SK-N-SH (cell line): ENCODE results near the gene RRM2. TPM values are rescaled to one million over a fixed set of nuclear protein-coding genes. Genes with fewer than 3 reads are reported as not detected.
A peak's percentile ranks its signal among the peaks of the same experiment; 100 is the strongest.

Experiments
- CTCF ChIA-PET: fragments of 300-600, 350-600 bp; formaldehyde crosslinking; extraction: SDS; loops from one replicate; lab custom pipeline; 2021; lab: Yijun Ruan, JAX
- POLR2A ChIA-PET: fragments of 350-600 bp; sonication (Branson Sonifier 250); formaldehyde crosslinking; extraction: SDS; loops from one replicate; lab custom pipeline; 2020; ENCODE audit warnings: antibody characterized with exemption, inconsistent platforms; lab: Yijun Ruan, JAX
- DNase-seq: peaks from one replicate; pipeline ENCODE4 v3.0.0; 2012
- H2AFZ ChIP-seq: fragments of 200-600 bp; sonication (generic); 2 replicates; pipeline ENCODE4 v1.8.1; 2016; ENCODE audit warnings: antibody characterized with exemption, mild to moderate bottlenecking, low read depth
- H3F3A ChIP-seq: fragments of 200-600 bp; sonication (generic); replicated peaks from 2 replicates; pipeline ENCODE3; 2016; ENCODE audit warnings: antibody characterized with exemption, mild to moderate bottlenecking; ENCODE audit not compliant: insufficient read depth
- H3K27ac ChIP-seq, 2 experiments: fragments of 200-500 bp in 1 of 2; fragments of 200-600 bp in 1 of 2; sonication (Bioruptor generic) in 1 of 2; sonication (generic), shearing (Covaris generic) in 1 of 2; 2 replicates each; pipeline versions ENCODE4 v1.5.1 to v1.6.1; 2014 to 2016; ENCODE audit warnings: low read depth in 2 of 2, inconsistent platforms in 1 of 2, low read length in 1 of 2, mild to moderate bottlenecking in 1 of 2, mixed read lengths in 1 of 2
- H3K27me3 ChIP-seq: fragments of 200-600 bp; sonication (generic), shearing (Covaris generic); 2 replicates; pipeline ENCODE4 v1.6.1; 2016; ENCODE audit warnings: mixed run types; ENCODE audit not compliant: insufficient read depth
- H3K36me3 ChIP-seq, 2 experiments: fragments of 200-500 bp in 1 of 2; fragments of 200-600 bp in 1 of 2; sonication (Bioruptor generic) in 1 of 2; sonication (generic) in 1 of 2; replicated peaks in 1 of 2; 2 replicates each; pipeline versions ENCODE3 to v1.5.1; 2014 to 2016; ENCODE audit warnings: low read length in 1 of 2, mild to moderate bottlenecking in 1 of 2; ENCODE audit not compliant: insufficient read depth in 2 of 2, control insufficient read depth in 1 of 2
- H3K4me1 ChIP-seq, 2 experiments: fragments of 200-500 bp in 1 of 2; fragments of 200-600 bp in 1 of 2; sonication (Bioruptor generic) in 1 of 2; sonication (generic), shearing (Covaris generic) in 1 of 2; 2 replicates each; pipeline versions ENCODE4 v1.5.1 to v1.6.1; 2014 to 2016; ENCODE audit warnings: low read depth in 1 of 2, low read length in 1 of 2, mixed run types in 1 of 2; ENCODE audit not compliant: insufficient read depth in 2 of 2, control insufficient read depth in 1 of 2
- H3K4me2 ChIP-seq: fragments of 200-600 bp; sonication (generic), shearing (Covaris generic); 2 replicates; pipeline ENCODE4 v1.6.1; 2017; ENCODE audit warnings: mixed run types
- H3K4me3 ChIP-seq, 2 experiments: fragments of 200-500 bp in 1 of 2; fragments of 200-600 bp in 1 of 2; sonication (Bioruptor generic) in 1 of 2; sonication (generic), shearing (Covaris generic) in 1 of 2; 2 replicates each; pipeline versions ENCODE4 v1.5.1 to v1.8.1; 2014 to 2016; ENCODE audit warnings: low read depth in 2 of 2, inconsistent platforms in 1 of 2, low read length in 1 of 2, mild to moderate bottlenecking in 1 of 2, mixed read lengths in 1 of 2, moderate library complexity in 1 of 2
- H3K79me2 ChIP-seq: fragments of 200-600 bp; sonication (generic); 2 replicates; pipeline ENCODE4 v1.8.1; 2017; ENCODE audit warnings: mild to moderate bottlenecking; ENCODE audit not compliant: insufficient read depth
- H3K9ac ChIP-seq: fragments of 200-600 bp; sonication (generic); 2 replicates; pipeline ENCODE4 v1.6.1; 2017; ENCODE audit warnings: mixed run types
- H3K9me2 ChIP-seq: fragments of 200-600 bp; sonication (generic); 2 replicates; pipeline ENCODE4 v1.6.1; 2017; ENCODE audit warnings: mixed run types
- H3K9me3 ChIP-seq: fragments of 200-600 bp; sonication (generic); 2 replicates; pipeline ENCODE4 v1.6.1; 2017; ENCODE audit warnings: mixed run types, mild to moderate bottlenecking, moderate library complexity
- H4K20me1 ChIP-seq: fragments of 200-600 bp; sonication (generic); 2 replicates; pipeline ENCODE4 v1.6.1; 2017; ENCODE audit warnings: mild to moderate bottlenecking, mixed run types; ENCODE audit not compliant: insufficient read depth
- ELF1 ChIP-seq: IDR thresholded peaks from 2 replicates; pipeline ENCODE4 v1.4.0; 2012
- FOSL2 ChIP-seq: IDR thresholded peaks from 2 replicates; pipeline ENCODE4 v1.4.0; 2012; ENCODE audit warnings: low read depth, mild to moderate bottlenecking, moderate library complexity, borderline replicate concordance
- FOXJ3 ChIP-seq: sonication (generic); formaldehyde crosslinking; IDR thresholded peaks from 2 replicates; pipeline ENCODE4 v1.5.1; 2020; ENCODE audit warnings: mild to moderate bottlenecking, missing genetic modification reagents
- FOXM1 ChIP-seq: IDR thresholded peaks from 2 replicates; pipeline ENCODE4 v1.4.0; 2012; ENCODE audit warnings: low read depth, mild to moderate bottlenecking
- GABPA ChIP-seq: IDR thresholded peaks from 2 replicates; pipeline ENCODE4 v1.4.0; 2012; ENCODE audit warnings: low read depth, mild to moderate bottlenecking
- GATA2 ChIP-seq: sonication (generic); formaldehyde crosslinking; IDR thresholded peaks from 2 replicates; pipeline ENCODE4 v1.5.0; 2020; ENCODE audit warnings: mild to moderate bottlenecking, missing genetic modification reagents
- IRF3 ChIP-seq: fragments of 150-350 bp; IDR thresholded peaks from 2 replicates; pipeline ENCODE4 v1.6.1; 2016; ENCODE audit warnings: mild to moderate bottlenecking, low read depth, low read length
- NFIC ChIP-seq: IDR thresholded peaks from 2 replicates; pipeline ENCODE4 v1.4.0; 2012; ENCODE audit warnings: borderline replicate concordance
- NRF1 ChIP-seq: IDR thresholded peaks from 2 replicates; pipeline ENCODE4 v1.6.1; 2012; ENCODE audit warnings: low read depth, mild to moderate bottlenecking, low read length
- PBX3 ChIP-seq: IDR thresholded peaks from 2 replicates; pipeline ENCODE4; 2012
- REST ChIP-seq: IDR thresholded peaks from 2 replicates; pipeline ENCODE4 v1.6.1; 2012; ENCODE audit warnings: mild to moderate bottlenecking, low read depth, low read length, moderate library complexity
- RFX5 ChIP-seq: IDR thresholded peaks from 2 replicates; pipeline ENCODE4 v1.6.1; 2012; ENCODE audit warnings: mild to moderate bottlenecking, improper control_type of control experiment, low read length
- RXRA ChIP-seq: IDR thresholded peaks from 2 replicates; pipeline ENCODE4 v1.4.0; 2012; ENCODE audit warnings: low read depth, mild to moderate bottlenecking, borderline replicate concordance
- SIN3A ChIP-seq: IDR thresholded peaks from 2 replicates; pipeline ENCODE4 v1.6.1; 2012; ENCODE audit warnings: low read depth, mild to moderate bottlenecking, low read length, moderate library complexity, borderline replicate concordance
- TAF1 ChIP-seq: IDR thresholded peaks from 2 replicates; pipeline ENCODE4 v1.6.1; 2012; ENCODE audit warnings: low read depth, mild to moderate bottlenecking, low read length, moderate library complexity, borderline replicate concordance
- TEAD4 ChIP-seq: IDR thresholded peaks from 2 replicates; pipeline ENCODE4 v1.4.0; 2012; ENCODE audit warnings: mild to moderate bottlenecking, borderline replicate concordance; ENCODE audit not compliant: insufficient read depth
- YY1 ChIP-seq: IDR thresholded peaks from 2 replicates; pipeline ENCODE4 v1.4.0; 2012; ENCODE audit warnings: low read depth, mild to moderate bottlenecking
- ZBTB33 ChIP-seq: IDR thresholded peaks from 2 replicates; pipeline ENCODE4 v1.4.0; 2012; ENCODE audit warnings: low read depth, borderline replicate concordance
- WGBS: methylation state at CpG from one replicate; pipeline ENCODE4 v1.1.6; 2017; ENCODE audit warnings: low lambda C conversion rate; 5-methylcytosine and 5-hydroxymethylcytosine counted together
- polyA plus RNA-seq, 3 experiments: library from polyadenylated mRNA; depleted of rRNA; stranded (reverse); fragments of >200 nt; gene quantifications; 2 replicates each; pipeline ENCODE4 v1.2.3, GENCODE V29; 2012

Gene RRM2
- polyA plus RNA-seq, 1 of the 3 experiments (the other 2 are of a cell fraction), result 38.9 TPM

- peak; percentile 35 for DNase-seq
- H3K9me2 ChIP-seq, result no peaks in the 10 kb centered on the region
- H3K4me2 ChIP-seq, result no peak overlapping the region
- no peak overlapping the region for H2AFZ ChIP-seq
- no peak overlapping the region for H3K4me3 ChIP-seq
- no peak overlapping the region for H3K9ac ChIP-seq
- no peaks in the 10 kb centered on the region for H4K20me1 ChIP-seq
- no peaks in the 10 kb centered on the region for H3K36me3 ChIP-seq
- no peaks in the 10 kb centered on the region for H3K79me2 ChIP-seq
- peaks cover 0 to 48% of the 10 kb centered on the region in 2 experiments; a peak in 1 of 4 replicates for H3K4me1 ChIP-seq
- TF ChIP-seq YY1, result no peak
- no peak for TF ChIP-seq GABPA
- TF ChIP-seq IRF3, result no peak
- no peak for TF ChIP-seq PBX3
- no peak for TF ChIP-seq RXRA
- no peak for TF ChIP-seq NFIC
- no peak for TF ChIP-seq TEAD4
- TF ChIP-seq FOXM1, result no peak
- no peak for TF ChIP-seq REST
- TF ChIP-seq ZBTB33, result no peak
- TF ChIP-seq SIN3A, result no peak
- no peak for TF ChIP-seq RFX5
- TF ChIP-seq GATA2, result no peak
- no peak for TF ChIP-seq FOSL2
- no peak for TF ChIP-seq FOXJ3 (CRISPR knock-in tag)
- TF ChIP-seq TAF1, result no peak
- TF ChIP-seq ELF1, result no peak
- no peak for TF ChIP-seq NRF1
- H3F3A ChIP-seq, result no peaks in the 10 kb centered on the region
- no peaks in the 10 kb centered on the region for H3K9me3 ChIP-seq
- 91% methylated on average over 16 of the region's 18 CpGs for WGBS
- CTCF ChIA-PET, result interaction anchor here (0.6 to 4.4 kb wide), 23 partner anchors 8 to 271 kb away, joined by 3 to 43 read pairs (median 4); partner anchors contain the start of gene HPCAL1
- POLR2A ChIA-PET, result interaction anchor here (1.0 kb wide), 1 partner anchor 246 kb away, joined by 6 read pairs; no protein-coding TSS in a partner anchor
- H3K27me3 ChIP-seq, result no peaks in the 10 kb centered on the region
- H3K27ac ChIP-seq, result no peak overlapping the region; a peak in 1 of 4 replicates
Measured at GRCh38 chr2:10163498-10164486, 41.3 kb downstream of the RRM2 start.
